ENCODE data around the gene ZMAT3.

The ZMAT3 gene

DNA sequence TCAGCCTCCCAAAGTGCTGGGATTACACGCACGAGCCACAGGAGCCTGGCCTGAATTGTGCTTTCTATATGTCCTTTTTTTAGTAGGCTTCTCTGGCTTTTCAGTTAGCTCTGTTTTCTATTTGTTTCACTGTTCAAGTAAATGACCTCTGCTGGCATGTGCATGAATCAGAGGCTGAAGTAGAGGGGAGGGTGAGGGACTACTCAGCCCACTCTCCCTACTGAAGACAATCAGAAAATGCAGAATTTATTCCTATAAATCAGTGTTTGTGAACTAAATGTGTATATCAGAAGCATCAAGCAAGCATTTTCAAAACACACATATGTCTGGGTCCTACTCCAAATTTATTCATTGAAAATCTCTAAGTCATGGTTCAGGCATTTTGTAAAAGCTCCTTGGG is 45.0 kb downstream of the ZMAT3 start:
- peak; percentile 55 for DNase-seq (ENCODE audit: low read depth, low spot score)

DNA sequence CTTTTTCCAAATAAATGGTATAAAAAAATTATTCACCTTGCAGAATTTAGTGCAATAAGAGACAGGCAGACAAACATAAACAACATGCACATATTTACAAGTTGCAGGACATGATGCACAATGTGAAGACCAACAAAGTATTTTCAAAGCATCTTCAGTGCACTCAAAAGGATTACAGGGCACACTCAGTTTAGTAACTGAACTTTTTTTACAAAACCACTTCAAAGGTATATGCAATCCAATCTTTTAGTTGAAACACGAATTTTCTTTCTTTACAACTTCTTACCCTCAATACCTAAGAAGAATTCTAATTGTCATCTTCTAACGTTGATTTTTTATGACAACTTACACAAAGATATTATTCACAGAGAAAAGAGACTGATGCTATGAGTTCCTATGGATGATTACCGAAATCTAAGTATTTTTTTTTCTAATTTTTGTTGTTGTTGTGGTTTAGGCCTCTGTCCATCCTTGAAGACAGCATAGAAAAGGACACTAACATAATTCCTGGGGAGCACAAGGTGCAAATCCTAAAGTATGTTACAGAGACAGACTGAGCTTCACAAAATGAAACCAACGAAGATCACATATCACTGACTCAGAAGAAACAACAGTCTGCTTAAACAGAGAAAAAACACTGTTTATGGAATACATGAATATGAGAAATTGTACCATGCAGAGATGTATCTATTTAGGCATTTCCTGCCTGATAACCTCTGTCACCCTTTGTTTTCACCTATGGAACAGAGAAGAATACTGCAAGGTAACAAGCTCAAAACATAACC is 50.3 kb downstream of the ZMAT3 start:
- DNase-seq (ENCODE audit: low read depth, low spot score): no peak

- DNase-seq (ENCODE audit: low read depth, low spot score): no peak
Measured at GRCh38 chr3:179020112-179020511, 51.5 kb downstream of the ZMAT3 start.

DNA sequence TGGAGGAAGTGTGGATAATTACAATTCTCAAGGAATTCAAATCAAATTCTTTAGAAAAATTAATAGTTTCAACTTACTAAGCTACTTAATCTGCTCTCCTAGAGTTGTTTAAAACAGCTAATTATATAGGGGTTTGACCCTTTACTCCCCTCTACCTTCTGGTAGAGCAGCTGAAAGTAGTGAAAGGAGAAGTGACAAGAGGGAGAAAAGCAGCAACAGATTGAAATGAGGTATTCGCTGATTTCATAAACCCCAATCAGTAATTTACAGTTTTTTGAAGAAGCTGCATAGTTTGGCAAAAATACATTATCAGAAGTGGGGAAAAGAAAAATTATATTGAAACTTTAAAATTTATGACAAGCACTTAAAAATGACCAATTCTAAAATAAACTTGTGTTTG is 52.8 kb downstream of the ZMAT3 start:
- DNase-seq (ENCODE audit: low read depth, low spot score): no peak

GRCh38 chr3:179016979-179017670 is 54.5 kb downstream of the ZMAT3 start:
- DNase-seq (ENCODE audit: low read depth, low spot score): no peak

GRCh38 chr3:179015551-179016020 is 56.0 kb downstream of the ZMAT3 start:
- DNase-seq (ENCODE audit: low read depth, low spot score): peak; percentile 88

DNA sequence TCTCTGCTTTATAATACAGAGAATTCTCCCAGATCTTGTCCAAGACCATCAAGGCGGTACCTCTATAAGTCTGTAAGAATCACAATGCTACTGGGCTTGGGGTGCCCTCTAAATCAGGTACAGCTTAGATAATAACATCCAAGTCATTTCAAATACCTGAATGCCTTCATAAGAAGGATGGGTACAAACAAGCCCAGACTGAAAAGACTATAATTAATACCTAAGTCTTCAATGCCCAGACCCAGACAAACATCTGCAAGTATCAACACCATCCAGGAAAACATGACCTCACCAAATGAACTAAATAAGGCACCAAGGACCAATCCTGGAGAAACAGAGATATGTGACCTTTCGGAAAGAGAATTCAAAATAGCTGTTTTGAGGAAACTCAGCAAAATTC is 65.9 kb downstream of the ZMAT3 start:
- no peak for DNase-seq (ENCODE audit: low read depth, low spot score)

GRCh38 chr3:179005213-179005612 is 66.4 kb downstream of the ZMAT3 start:
- DNase-seq (ENCODE audit: low read depth, low spot score): no peak

- DNase-seq (ENCODE audit: low read depth, low spot score): no peak
Measured at GRCh38 chr3:179000659-179001058, 71.0 kb downstream of the ZMAT3 start.

- DNase-seq (ENCODE audit: low read depth, low spot score): peak; percentile 33
Measured at GRCh38 chr3:179000144-179000543, 71.5 kb downstream of the ZMAT3 start.

DNA sequence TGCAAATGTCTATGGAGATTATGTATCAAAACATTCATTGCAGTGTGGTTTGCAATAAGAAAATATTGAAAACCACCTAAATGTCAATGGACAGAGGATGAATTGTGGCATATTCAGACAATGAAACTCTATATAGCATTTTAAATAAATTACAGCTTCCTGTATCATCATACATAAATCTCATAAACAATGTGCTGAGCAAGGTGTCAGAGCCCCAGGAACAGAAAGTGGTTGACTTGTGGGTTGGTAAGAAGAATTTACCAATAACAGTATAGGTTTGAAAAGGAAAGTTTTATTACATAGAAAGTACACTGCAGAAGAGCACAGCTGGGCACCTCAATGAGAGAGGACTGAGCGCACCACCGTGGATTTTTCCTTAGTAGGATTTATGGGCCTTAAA is 75.2 kb downstream of the ZMAT3 start:
- no peak for DNase-seq (ENCODE audit: low read depth, low spot score)

- DNase-seq (ENCODE audit: low read depth, low spot score): no peak
Measured at GRCh38 chr3:178990293-178990692, 81.3 kb downstream of the ZMAT3 start.

GRCh38 chr3:178989821-178990220 is 81.8 kb downstream of the ZMAT3 start:
- no peak for DNase-seq (ENCODE audit: low read depth, low spot score)

GRCh38 chr3:178987745-178988144 is 83.9 kb downstream of the ZMAT3 start:
- no peak for DNase-seq (ENCODE audit: low read depth, low spot score)

GRCh38 chr3:178986456-178986855 is 85.2 kb downstream of the ZMAT3 start:
- no peak for DNase-seq (ENCODE audit: low read depth, low spot score)

DNA sequence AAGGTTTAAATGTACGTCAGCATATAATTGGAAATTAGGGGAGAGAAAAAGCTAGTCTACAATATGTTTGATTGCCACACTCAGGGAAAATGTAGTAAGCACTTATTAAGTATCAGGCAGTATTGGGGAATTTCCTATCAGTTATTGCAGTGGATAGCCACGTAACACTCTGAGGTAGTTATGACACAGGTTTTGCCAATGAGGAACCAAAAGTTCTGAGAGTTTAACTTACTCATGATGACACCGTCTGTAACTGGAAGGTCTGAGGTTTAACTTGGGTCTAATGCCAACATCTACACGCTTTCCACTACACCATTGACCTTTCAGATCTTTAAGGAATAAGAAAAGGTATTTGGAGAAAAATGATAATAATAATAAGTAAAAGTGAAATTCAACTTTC is 89.5 kb downstream of the ZMAT3 start:
- DNase-seq (ENCODE audit: low read depth, low spot score): no peak

- DNase-seq (ENCODE audit: low read depth, low spot score): no peak
Measured at GRCh38 chr3:178975320-178975719, 96.3 kb downstream of the ZMAT3 start.

GRCh38 chr3:178971614-178972013 is 100.0 kb downstream of the ZMAT3 start:
- peak; percentile 14 for DNase-seq (ENCODE audit: low read depth, low spot score)

- no peak for DNase-seq (ENCODE audit: low read depth, low spot score)
Measured at GRCh38 chr3:178969004-178969700, 102.5 kb downstream of the ZMAT3 start.
